ENCODE data around the gene HOXA9. TPM values are rescaled to one million over a fixed set of nuclear protein-coding genes. Genes with fewer than 3 reads are reported as not detected.

The HOXA9 gene
- total and polyA plus RNA-seq, 2 of the 8 experiments (the other 6 are each of a cell fraction or from before 2014, with no cell fraction given), result not detected

DNA sequence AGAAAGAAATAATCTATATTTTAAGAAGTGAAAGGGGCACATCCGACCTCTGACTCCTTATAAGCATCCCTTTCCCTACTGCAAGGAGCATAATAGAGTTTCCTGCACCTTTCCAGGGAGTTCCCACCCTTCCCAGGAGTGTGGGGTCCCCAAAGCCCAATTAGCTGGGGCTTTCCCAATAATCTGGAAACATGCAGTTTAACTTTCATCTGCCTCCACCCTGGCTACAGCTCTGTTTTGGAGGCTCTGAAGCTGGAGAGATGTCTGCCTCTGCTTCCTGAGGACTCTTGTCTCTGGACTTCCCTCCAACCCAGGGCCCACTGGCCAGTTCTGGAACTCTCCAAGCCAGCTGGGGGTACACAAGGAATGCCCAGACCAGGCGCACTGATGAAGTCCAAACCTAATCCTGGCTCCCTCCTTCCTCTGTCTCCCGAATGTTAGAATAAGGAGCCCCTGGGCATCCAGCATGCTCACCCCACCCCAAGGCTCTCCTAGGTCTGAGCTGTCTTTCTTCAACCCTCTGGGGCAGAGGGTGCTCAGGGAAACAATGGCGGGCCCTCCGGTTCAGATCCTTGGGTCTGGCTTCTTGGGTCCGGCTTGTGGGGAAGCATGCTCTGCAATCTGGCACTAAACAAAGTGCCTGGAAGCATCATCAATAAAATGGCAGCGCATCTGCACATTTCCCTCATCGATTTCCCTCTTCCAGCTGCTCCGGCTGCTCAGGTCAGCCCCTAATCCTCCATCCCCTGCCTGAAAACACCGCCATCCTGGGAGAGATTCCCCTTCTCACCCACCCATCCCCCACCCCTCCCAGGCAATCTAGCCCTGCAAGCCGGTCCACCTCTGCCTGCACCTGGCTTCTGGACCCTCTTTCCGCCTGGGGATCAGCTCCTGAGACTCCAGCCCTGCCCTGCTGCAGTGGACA lies 48.1 kb downstream of the HOXA9 start:
- peak overlapping the region in 1 of 2 experiments; percentile 20; a peak in 1 of 4 replicates for H3K4me2 ChIP-seq (ENCODE audit: insufficient read depth in 1 of 2, low read depth in 2 of 2, low read length in 2 of 2)
- H3K23ac ChIP-seq (ENCODE audit: insufficient read length), result no peak overlapping the region

More for the DNA sequence above, 48.1 kb downstream of the HOXA9 start:
- FAIRE-seq, result no peak
- H2BK15ac ChIP-seq (ENCODE audit: low read length), result no peak overlapping the region
- H4K8ac ChIP-seq (ENCODE audit: extremely low read depth, insufficient read depth, low read length), result no peak overlapping the region
- H3K27ac ChIP-seq (ENCODE audit: low read depth, low read length), result no peak overlapping the region
- H3K18ac ChIP-seq (ENCODE audit: extremely low read depth, low read length), result no peak overlapping the region
- no peak overlapping the region for H3K56ac ChIP-seq (replicated peaks; ENCODE audit: insufficient read length, low read depth, low read length)
- no peak overlapping the region for H2BK12ac ChIP-seq (ENCODE audit: low read depth, low read length)
- POLR2A ChIA-PET (ENCODE audit: partially characterized antibody), result no interaction called here
- no peak overlapping the region for H3K4me3 ChIP-seq (ENCODE audit: extremely low read depth in 1 of 4, insufficient read depth in 2 of 4, low read depth in 3 of 4, low read length in 4 of 4)
- no peak overlapping the region for H3K14ac ChIP-seq (ENCODE audit: insufficient read length)
- TF ChIP-seq SUZ12 (IDR thresholded peaks at IDR 0.05; ENCODE audit: low read length) (peak; percentile 24), CTBP2 (IDR thresholded peaks at IDR 0.05; ENCODE audit: borderline replicate concordance, insufficient read depth, insufficient read length, low read length) (peak; percentile 78), RFX5 (IDR thresholded peaks at IDR 0.05; ENCODE audit: borderline replicate concordance, low read depth, low read length) (no peak), EZH2 (IDR thresholded peaks at IDR 0.05; ENCODE audit: low read depth, low read length, severe bottlenecking) (peak; percentile 45), KDM5A (IDR thresholded peaks at IDR 0.05; ENCODE audit: low read length) (no peak), RNF2 (IDR thresholded peaks at IDR 0.05; ENCODE audit: borderline replicate concordance, low read depth, low read length, missing control alignments, poor library complexity, severe bottlenecking) (peak; percentile 31)
- no peak overlapping the region for H2BK120ac ChIP-seq (replicated peaks; ENCODE audit: low read depth, low read length)
- no peaks in the 10 kb centered on the region for H3K9me3 ChIP-seq (ENCODE audit: insufficient read depth in 2 of 2, low read depth in 1 of 2, low read length in 1 of 2)
- H4K20me1 ChIP-seq (replicated peaks in 1 of 2; ENCODE audit: control insufficient read depth in 1 of 2, insufficient read depth in 2 of 2, low read length in 2 of 2), result peaks cover 22 to 37% of the 10 kb centered on the region in 2 experiments
- H3K36me3 ChIP-seq (ENCODE audit: control insufficient read depth in 2 of 4, insufficient read depth in 4 of 4, low read length in 3 of 4), result no peaks in the 10 kb centered on the region; a peak in 1 of 8 replicates
- H3K79me2 ChIP-seq (ENCODE audit: control insufficient read depth in 1 of 2, insufficient read depth in 2 of 2, low read length in 2 of 2), result no peaks in the 10 kb centered on the region
- peak in 1 of 2 experiments; percentile 50 for DNase-seq (ENCODE audit: low read depth in 1 of 2, low spot score in 2 of 2)
- H4K5ac ChIP-seq (ENCODE audit: insufficient read length, low read depth, low read length), result no peak overlapping the region
- no peaks in the 10 kb centered on the region for H3K79me1 ChIP-seq (ENCODE audit: low read depth, low read length)
- no peak overlapping the region for H3K4ac ChIP-seq (replicated peaks; ENCODE audit: insufficient read length, low read depth, low read length)
- H3K9ac ChIP-seq (replicated peaks in 1 of 4; ENCODE audit: extremely low read depth in 1 of 4, low read depth in 3 of 4, low read length in 3 of 4), result no peak overlapping the region
- H2AFZ ChIP-seq (ENCODE audit: low read length), result no peak overlapping the region
- H3K23me2 ChIP-seq (ENCODE audit: low read depth, low read length), result no peaks in the 10 kb centered on the region; the same call in 1 of the 2 replicates
- peaks cover 97 to 99% (median 97%) of the 10 kb centered on the region in 4 experiments for H3K27me3 ChIP-seq (replicated peaks in 1 of 4; ENCODE audit: control insufficient read depth in 3 of 4, extremely low read depth in 1 of 4, insufficient read depth in 3 of 4, low read length in 3 of 4)
- no peak overlapping the region for H2AK5ac ChIP-seq (ENCODE audit: low read depth, low read length)
- no peak overlapping the region for H2BK20ac ChIP-seq (ENCODE audit: low read length)
- H2BK5ac ChIP-seq (ENCODE audit: low read depth, low read length), result no peak overlapping the region
- H4K91ac ChIP-seq (replicated peaks; ENCODE audit: insufficient read length, low read length), result no peak overlapping the region
- peaks cover 0 to 6% (median 1%) of the 10 kb centered on the region in 4 experiments; a peak in 4 of 7 replicates for H3K4me1 ChIP-seq (replicated peaks in 1 of 4; ENCODE audit: control insufficient read depth in 3 of 4, insufficient read depth in 4 of 4, low read length in 3 of 4)
- WGBS, 2 experiments (ENCODE audit: extremely low coverage in 1 of 2, insufficient coverage in 1 of 2, insufficient read length in 1 of 2, insufficient replicate concordance in 2 of 2, low coverage in 1 of 2, low lambda C conversion rate in 2 of 2, missing lambda C conversion rate in 1 of 2), result 18% methylated on average over 11 of the region's 12 CpGs; no CpG with 5 or more reads in 1 of the 2 experiments
- CTCF ChIA-PET (ENCODE audit: partially characterized antibody), result interaction anchor here (0.9 to 4.8 kb wide), 8 partner anchors 11 to 340 kb away, joined by 3 to 33 read pairs (median 3); partner anchors contain the start of gene HOXA5

Measured in H1 (cell line).